GM10266 (cell line): ENCODE data around the gene CBFA2T3.

Experiments
- DNase-seq: peaks from one replicate; pipeline ENCODE4 v3.0.0; 2012; ENCODE audit errors: extremely low spot score
- TF ChIP-seq, protein P1 (sequence below): IDR thresholded peaks from 2 replicates; pipeline ENCODE4 v1.5.1; 2012; ENCODE audit warnings: mild to moderate bottlenecking, low read depth; ENCODE audit not compliant: control insufficient read depth, insufficient read depth; ENCODE audit errors: missing control alignments

CBFA2T3 gene

GRCh38 chr16:88830783-88831182, 146.2 kb downstream of the CBFA2T3 start:
- TF ChIP-seq, protein P1, sequence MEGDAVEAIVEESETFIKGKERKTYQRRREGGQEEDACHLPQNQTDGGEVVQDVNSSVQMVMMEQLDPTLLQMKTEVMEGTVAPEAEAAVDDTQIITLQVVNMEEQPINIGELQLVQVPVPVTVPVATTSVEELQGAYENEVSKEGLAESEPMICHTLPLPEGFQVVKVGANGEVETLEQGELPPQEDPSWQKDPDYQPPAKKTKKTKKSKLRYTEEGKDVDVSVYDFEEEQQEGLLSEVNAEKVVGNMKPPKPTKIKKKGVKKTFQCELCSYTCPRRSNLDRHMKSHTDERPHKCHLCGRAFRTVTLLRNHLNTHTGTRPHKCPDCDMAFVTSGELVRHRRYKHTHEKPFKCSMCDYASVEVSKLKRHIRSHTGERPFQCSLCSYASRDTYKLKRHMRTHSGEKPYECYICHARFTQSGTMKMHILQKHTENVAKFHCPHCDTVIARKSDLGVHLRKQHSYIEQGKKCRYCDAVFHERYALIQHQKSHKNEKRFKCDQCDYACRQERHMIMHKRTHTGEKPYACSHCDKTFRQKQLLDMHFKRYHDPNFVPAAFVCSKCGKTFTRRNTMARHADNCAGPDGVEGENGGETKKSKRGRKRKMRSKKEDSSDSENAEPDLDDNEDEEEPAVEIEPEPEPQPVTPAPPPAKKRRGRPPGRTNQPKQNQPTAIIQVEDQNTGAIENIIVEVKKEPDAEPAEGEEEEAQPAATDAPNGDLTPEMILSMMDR: no peak
- DNase-seq: no peak

- no peak for DNase-seq
- TF ChIP-seq, protein P1: no peak
Measured at GRCh38 chr16:88830258-88830657, 146.7 kb downstream of the CBFA2T3 start.

DNA sequence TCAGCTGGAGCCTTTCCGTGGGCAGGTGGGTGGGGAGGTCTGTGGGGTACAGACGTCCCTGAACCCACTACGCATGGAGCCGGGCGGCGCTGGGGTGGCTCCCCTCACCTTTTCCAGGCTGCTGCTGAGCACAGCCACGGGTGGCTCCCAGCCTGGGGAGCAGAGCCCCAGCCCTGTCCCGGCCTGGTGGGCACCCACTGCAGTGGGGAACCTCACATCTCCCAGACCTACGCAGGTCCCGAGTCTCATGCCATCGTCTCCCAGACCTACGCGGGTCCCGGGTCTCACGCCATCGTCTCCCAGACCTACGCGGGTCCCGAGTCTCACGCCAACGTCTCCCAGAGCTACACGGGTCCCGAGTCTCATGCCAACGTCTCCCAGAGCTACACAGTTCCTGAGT, 148.3 kb downstream of the CBFA2T3 start:
- TF ChIP-seq, protein P1: no peak
- DNase-seq: no peak

GRCh38 chr16:88827727-88828126, 149.3 kb downstream of the CBFA2T3 start:
- no peak for DNase-seq
- TF ChIP-seq, protein P1: no peak

- DNase-seq: no peak
- TF ChIP-seq, protein P1: no peak
Measured at GRCh38 chr16:88826070-88826840, 150.8 kb downstream of the CBFA2T3 start.

GRCh38 chr16:88825146-88825545, 151.9 kb downstream of the CBFA2T3 start:
- DNase-seq: no peak
- TF ChIP-seq, protein P1: no peak
